ENCODE results near the gene ACSL6.

ACSL6 gene

DNA sequence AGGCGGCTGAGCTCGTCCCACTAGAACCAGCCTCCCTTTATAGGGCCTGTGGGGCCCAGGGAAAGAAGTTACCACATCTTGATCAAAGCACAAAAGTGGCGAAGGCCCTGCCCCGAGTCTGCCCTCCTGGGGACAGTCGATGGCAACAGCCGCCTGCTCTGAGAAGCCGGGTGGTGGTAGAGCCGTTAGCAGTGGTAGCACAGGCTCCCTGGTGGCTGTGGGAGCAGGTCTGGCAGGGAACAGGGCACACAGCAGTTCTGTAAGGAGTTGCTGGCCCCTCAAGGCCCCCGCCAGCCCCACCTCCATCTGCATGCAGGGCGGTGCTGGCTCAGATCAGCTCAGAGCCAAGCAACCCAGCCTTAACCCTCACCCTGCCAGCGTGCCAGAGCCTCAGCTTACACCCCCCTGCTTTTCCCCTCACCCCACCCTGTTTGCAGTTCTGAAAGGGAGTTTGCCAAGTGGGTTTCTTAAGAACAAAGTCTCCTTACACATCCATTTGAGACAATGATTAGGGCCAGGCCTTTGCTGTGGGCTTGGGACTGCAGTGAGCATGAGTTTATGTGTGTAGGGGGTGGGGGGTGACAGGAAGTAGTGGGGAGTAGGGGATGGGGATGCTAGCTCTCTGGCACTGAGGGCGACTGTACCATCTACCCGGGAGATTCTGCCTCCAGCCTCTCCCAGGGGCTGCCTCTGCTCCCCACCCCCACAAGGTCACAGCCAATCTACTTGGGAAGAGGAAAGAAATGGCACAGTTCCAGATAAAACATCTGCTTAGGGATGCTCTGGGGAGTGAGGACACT is 11.8 kb downstream of the ACSL6 start:
- no peak for DNase-seq (ENCODE audit: low spot score)

DNA sequence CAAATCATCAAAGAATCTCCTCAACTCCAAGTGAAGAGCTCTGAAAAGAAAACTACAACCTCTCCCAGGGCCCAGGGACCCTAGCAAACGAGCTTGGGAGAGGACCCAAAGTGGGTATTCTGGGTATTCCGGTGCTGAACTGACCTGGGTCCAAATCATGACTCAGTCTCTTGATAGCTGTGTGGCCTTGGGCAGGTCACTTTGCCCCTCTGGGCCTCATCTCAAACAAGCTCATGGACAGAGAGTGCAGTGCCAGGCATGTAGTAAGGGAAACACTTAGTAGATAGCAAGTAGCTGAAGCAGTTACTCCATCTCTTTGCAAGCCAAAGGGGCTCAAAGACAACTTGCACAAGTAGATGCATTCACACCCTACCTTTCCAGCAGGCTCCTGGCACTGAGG is 12.4 kb downstream of the ACSL6 start:
- no peak for DNase-seq (ENCODE audit: low spot score)

GRCh38 chr5:131998431-131999040 is 12.9 kb downstream of the ACSL6 start:
- no peak for DNase-seq (ENCODE audit: low spot score)

DNA sequence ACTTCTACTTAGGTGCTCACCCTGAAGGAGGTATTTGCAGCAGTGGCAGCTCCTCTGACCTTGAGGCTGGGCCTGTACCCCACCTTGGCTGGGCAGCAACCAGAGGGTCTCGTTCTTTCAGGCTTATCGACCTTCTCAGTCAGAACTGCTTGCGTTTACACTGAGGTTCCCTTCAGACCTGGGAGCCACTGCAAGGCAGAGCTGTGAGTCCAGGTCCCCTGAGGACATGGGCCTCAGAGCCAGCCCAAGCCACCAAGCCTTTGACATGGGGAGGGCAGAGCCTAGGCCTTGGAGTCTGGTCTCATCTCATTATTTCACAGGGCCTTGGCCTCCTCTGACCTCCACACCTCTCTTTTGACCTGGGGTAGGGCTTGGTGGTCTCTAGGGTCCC is 13.7 kb downstream of the ACSL6 start:
- DNase-seq (ENCODE audit: low spot score), result no peak

DNA sequence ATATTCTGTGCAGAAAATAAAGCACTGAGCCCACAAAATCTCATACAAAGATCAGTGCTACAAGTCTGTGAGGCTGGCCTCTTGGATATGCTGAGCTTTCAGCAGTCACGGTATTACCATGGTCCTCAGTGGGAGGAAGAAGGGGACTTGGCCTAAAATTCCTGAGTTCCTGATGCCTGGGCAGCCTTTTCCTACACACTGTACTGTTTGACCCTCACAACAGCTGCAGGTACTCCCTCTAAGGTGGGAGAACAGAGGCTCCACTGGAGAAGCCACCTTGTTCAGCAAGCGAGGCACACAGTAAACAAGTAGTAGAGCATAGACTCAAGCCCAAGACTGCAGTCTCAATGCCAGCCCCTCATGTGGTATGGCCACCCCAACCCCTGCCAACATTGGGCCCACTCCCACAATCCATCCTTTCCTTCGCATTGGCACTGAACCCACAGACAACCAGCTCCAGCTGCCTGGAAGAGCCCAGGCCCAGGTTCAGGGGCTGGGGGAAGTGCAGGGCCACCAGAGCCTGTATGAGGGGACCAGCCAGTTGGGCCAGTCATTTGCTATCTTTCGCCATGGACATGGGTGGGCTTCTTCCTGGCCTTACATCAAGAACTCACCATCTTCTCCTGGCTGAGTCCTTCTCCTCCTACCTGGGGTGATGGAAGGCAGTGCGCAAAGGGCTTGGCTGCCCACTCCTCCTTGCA is 14.3 kb downstream of the ACSL6 start:
- DNase-seq (ENCODE audit: low spot score), result no peak

- DNase-seq (ENCODE audit: low spot score), result no peak
Observed at GRCh38 chr5:131996210-131997025, 15.0 kb downstream of the ACSL6 start.

DNA sequence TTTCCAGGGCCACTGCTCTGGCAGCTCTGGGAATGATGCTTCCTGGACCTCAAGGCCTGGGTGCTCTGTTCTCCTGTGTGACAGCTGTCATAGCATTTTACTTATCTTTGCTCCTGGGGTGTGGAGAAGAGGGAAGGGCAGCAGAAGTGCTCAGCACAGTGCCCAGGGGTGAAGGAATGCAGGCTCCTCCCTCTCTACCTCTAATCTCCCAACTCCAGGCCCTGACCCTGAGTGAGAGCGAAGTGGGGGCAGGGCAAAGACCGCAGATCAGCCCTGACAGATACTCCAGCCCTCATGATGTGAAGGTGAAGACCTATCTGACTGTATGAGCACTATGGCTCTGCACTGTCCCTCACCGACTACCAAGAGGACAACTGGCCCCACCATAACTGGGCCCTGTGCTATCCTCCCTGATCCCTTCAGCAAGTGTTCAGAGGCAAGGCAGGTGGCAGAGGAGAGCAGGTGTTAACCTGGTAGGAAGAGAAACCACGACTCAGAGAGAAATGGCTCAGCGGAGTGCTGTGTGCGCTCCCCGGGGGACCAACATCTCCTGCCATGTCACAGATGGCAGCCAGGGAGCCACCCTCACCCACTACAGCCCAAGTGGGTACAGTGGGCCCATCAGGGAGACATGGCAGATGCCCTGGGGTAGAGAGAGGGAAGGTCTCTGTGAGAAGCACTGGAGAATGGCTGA is 16.8 kb downstream of the ACSL6 start:
- DNase-seq (ENCODE audit: low spot score), result no peak

- no peak for DNase-seq (ENCODE audit: low spot score)
Observed at GRCh38 chr5:131994090-131994489, 17.4 kb downstream of the ACSL6 start.

DNA sequence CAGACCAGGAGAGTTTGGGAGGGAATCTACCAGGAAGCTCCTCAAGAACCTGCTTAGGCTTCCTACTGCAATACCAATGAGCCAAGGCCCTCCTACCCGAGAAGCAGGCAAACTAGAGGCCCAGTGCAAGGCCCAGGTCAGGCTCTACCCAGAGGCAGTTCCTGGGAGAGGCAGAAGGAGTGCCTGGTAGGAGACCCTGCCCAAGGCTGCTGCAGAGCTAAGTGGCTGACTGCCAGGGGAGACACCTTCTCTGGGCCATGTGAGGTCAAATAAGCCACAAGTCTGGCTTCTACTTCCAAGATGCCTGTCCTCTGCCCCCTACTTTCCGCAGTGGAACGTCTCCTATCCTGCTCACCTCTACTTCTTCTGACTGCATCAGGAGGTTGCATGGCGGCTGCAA is 17.8 kb downstream of the ACSL6 start:
- DNase-seq (ENCODE audit: low spot score), result no peak

DNA sequence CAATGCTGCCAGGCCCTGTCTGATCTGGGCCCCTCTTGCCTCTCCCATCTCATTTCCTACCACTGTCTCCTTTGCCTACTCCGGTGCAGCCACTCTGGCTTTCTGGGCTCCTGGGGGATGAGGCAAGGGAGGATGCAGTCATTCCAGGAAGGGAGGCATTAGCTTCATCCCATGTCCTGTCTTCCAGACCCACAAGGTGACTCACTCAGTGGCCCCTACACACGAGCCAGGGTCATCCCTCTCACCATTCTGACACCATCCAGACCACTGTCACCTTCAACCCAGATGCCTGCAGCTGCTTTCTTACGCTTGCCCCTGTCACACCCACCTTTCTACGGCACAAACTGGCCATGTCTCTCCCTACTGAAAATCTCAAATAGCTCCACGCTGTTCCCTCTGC is 19.1 kb downstream of the ACSL6 start:
- no peak for DNase-seq (ENCODE audit: low spot score)

- no peak for DNase-seq (ENCODE audit: low spot score)
Observed at GRCh38 chr5:131991593-131992324, 19.7 kb downstream of the ACSL6 start.

- DNase-seq (ENCODE audit: low spot score), result no peak
Observed at GRCh38 chr5:131990716-131991115, 20.7 kb downstream of the ACSL6 start.

DNA sequence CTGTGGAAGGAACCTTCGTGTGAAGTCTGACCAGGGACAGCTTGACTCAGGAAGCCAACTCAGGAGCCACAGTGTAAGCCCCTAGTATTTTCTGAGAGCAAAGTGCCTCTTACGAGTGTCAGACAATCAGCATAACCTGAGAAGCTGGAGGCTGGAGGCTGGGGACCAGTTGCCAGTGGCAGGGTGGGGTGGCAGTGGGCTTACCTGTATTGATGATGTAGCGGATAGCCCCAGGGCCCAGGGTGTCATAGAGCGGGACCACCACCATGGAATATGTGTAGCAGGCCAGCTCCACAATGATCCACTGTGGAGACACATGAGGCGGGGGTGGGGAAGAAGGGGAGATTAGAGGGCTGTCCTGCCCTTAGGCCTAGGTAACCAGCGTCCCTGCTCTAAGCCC is 22.9 kb downstream of the ACSL6 start:
- no peak for DNase-seq (ENCODE audit: low spot score)

DNA sequence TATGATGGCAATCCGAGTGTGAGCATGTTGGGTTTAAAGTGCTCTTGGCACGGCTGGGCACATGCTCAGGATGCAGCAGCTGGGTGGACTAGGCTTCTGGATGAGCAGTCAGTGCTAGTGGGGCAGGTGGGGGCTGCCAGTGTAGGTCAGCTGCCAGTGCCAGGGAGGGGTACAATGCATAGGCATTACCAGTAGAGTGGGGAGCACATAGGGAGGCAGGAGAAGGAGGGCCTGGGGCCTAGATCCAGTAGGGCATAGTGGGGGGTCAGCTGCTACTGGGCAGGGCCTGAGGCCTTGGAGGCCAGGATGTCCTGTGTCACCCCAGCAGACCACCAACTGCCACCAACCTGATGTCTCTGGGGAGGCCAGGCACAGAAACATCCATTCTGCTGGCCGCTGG is 24.2 kb downstream of the ACSL6 start:
- no peak for DNase-seq (ENCODE audit: low spot score)

GRCh38 chr5:131986161-131986912 is 25.1 kb downstream of the ACSL6 start:
- no peak for DNase-seq (ENCODE audit: low spot score)

DNA sequence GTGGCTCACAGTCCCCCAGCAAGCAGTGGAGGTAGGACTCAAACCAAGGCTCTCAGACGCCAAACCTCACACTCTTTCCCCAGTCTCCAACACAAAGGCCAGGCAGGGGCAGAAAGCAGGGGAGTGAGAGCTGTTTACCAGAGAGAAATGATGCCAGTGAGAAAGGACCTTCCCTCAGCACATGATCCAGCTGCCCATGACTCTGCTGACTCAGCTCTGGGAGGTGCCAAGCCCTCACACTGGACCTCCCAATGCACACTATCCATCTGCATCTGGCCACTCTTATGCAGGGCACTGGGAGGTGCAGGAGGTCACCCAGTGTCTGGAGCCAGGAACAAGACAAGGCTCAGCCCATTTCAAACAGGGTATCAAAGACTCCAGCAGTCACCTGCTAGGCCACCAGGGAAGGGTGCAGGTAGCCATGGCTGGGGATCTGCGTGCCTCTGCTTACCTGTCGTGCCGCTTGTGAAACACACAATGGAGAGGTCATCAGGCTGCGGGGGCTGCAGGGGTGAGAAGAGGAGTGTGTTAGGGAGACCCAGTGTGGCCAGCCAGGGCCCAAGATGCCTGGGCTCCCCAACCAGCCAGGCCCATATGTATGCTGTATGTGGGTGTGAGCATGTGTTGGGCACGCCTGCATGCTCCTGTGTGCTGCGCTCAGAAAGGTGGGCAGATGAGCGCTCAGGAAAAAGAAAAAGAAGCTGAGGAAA is 26.3 kb downstream of the ACSL6 start:
- DNase-seq (ENCODE audit: low spot score), result no peak

DNA sequence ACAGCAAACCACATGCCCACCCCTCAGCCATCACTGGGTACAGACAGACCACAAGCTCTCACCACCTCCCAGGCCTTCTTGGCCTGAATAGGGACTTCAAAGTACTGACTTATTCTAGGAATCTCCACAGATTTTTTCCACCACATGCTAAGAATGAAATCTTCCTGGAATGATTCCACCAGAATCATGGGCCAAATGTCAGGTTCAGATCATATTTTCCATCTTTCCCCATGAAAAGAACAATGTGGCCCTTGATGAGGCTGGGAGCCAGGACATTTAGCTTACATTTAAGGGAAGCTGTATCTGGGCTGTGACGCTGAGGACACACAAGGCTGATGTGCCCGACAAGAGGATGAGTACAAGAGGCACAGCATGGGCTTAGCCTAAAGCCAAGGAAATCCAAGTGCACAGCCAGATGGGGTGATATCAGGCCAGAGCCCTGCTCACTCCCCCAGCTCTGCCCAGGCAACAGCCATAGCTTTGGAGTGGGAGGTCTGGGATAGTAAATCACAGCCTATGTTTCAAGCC is 28.1 kb downstream of the ACSL6 start:
- no peak for DNase-seq (ENCODE audit: low spot score)

GRCh38 chr5:131981516-131981915 is 29.9 kb downstream of the ACSL6 start:
- DNase-seq (ENCODE audit: low spot score), result no peak

DNA sequence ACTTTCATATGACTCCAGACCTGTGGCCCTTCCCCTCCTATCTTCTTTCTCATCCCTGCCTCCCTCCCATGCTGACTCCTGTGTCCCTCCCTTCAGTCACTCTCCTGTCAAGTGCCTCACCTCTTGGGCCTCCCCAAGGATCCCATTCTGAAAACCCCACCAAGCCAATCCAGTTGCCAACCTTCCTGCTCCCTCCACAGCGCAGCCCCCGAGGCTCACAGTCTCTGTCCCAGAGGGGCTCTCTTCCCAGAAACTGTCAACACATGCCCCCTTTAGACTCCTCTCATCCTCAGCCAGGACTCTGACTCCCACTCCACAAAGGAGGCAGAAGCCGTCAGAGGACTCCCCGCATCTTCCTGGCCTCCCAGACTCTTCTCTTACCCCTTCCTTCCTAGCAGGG is 30.8 kb downstream of the ACSL6 start:
- DNase-seq (ENCODE audit: low spot score), result no peak

Data from germinal center (tissue), 1 donor.